Measurements from ENCODE around the gene C7.

The C7 gene

DNA sequence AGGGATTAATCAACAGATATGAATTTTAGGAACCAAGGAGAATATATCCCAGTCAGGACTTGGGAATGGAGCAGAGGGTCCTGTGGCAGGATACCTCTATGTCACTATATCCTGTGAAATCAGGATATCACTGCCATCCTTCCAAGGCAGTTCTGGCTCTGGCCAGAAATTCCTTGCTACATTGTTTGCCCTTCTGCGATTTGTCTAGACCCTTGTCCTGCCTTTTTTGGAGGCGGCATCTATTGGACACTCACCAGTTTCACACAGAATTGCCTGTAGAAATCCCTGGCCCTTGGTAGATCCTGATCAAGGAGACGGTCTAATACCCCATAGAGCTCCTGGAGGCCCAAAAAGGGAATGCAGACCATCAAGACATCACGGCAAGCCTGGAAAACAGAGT is 90.7 kb downstream of the C7 start:
- no peaks in the 10 kb centered on the region for H3K9me3 ChIP-seq (ENCODE audit: control insufficient read depth, insufficient read depth, low read depth, low read length)
- CTCF ChIA-PET, result no interaction called here
- no peaks in the 10 kb centered on the region for H3K4me1 ChIP-seq (ENCODE audit: control insufficient read depth, insufficient read depth, low read length)
- H3K4me3 ChIP-seq (ENCODE audit: low read depth, low read length), result no peak overlapping the region
- no peak for TF ChIP-seq ZBTB44 (tag by site-specific recombination; IDR thresholded peaks at IDR 0.05)
- no peak for TF ChIP-seq MEIS1 (CRISPR knock-in tag; IDR thresholded peaks at IDR 0.05; ENCODE audit: borderline replicate concordance)
- no peak for TF ChIP-seq ZNF223 (tag by site-specific recombination; IDR thresholded peaks at IDR 0.05)
- no peak for TF ChIP-seq ZNF138 (tag by site-specific recombination; IDR thresholded peaks at IDR 0.05; ENCODE audit: borderline replicate concordance)
- no peak for TF ChIP-seq ZNF354C (tag by site-specific recombination; IDR thresholded peaks at IDR 0.05; ENCODE audit: borderline replicate concordance, low read depth)
- TF ChIP-seq ZBTB17 (tag by site-specific recombination; IDR thresholded peaks at IDR 0.05), result no peak
- TF ChIP-seq ZNF394 (tag by site-specific recombination; IDR thresholded peaks at IDR 0.05; ENCODE audit: borderline replicate concordance), result no peak
- TF ChIP-seq, protein P1, sequence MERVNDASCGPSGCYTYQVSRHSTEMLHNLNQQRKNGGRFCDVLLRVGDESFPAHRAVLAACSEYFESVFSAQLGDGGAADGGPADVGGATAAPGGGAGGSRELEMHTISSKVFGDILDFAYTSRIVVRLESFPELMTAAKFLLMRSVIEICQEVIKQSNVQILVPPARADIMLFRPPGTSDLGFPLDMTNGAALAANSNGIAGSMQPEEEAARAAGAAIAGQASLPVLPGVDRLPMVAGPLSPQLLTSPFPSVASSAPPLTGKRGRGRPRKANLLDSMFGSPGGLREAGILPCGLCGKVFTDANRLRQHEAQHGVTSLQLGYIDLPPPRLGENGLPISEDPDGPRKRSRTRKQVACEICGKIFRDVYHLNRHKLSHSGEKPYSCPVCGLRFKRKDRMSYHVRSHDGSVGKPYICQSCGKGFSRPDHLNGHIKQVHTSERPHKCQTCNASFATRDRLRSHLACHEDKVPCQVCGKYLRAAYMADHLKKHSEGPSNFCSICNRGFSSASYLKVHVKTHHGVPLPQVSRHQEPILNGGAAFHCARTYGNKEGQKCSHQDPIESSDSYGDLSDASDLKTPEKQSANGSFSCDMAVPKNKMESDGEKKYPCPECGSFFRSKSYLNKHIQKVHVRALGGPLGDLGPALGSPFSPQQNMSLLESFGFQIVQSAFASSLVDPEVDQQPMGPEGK (tag by site-specific recombination; IDR thresholded peaks at IDR 0.05), result no peak
- TF ChIP-seq, protein P2, sequence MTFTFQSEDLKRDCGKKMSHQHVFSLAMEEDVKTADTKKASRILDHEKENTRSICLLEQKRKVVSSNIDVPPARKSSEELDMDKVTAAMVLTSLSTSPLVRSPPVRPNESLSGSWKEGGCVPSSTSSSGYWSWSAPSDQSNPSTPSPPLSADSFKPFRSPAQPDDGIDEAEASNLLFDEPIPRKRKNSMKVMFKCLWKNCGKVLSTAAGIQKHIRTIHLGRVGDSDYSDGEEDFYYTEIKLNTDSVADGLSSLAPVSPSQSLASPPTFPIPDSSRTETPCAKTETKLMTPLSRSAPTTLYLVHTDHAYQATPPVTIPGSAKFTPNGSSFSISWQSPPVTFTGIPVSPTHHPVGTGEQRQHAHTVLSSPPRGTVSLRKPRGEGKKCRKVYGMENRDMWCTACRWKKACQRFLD (tag by site-specific recombination; IDR thresholded peaks at IDR 0.05), result no peak
- no peak for TF ChIP-seq ZNF692 (tag by site-specific recombination; IDR thresholded peaks at IDR 0.05)
- no peak for TF ChIP-seq ZFP37 (tag by site-specific recombination; IDR thresholded peaks at IDR 0.05)
- TF ChIP-seq GFI1B (tag by site-specific recombination; IDR thresholded peaks at IDR 0.05), result no peak
- no peak for TF ChIP-seq ZNF449 (tag by site-specific recombination; IDR thresholded peaks at IDR 0.05)
- no peak for TF ChIP-seq ZNF140 (tag by site-specific recombination; IDR thresholded peaks at IDR 0.05)
- no peaks in the 10 kb centered on the region for H3K36me3 ChIP-seq (ENCODE audit: control insufficient read depth in 2 of 2, insufficient read depth in 1 of 2, low read length in 2 of 2)
- POLR2A ChIA-PET, result no interaction called here
- H3K27ac ChIP-seq (ENCODE audit: extremely low read depth, low read depth, low read length), result no peak overlapping the region

DNA sequence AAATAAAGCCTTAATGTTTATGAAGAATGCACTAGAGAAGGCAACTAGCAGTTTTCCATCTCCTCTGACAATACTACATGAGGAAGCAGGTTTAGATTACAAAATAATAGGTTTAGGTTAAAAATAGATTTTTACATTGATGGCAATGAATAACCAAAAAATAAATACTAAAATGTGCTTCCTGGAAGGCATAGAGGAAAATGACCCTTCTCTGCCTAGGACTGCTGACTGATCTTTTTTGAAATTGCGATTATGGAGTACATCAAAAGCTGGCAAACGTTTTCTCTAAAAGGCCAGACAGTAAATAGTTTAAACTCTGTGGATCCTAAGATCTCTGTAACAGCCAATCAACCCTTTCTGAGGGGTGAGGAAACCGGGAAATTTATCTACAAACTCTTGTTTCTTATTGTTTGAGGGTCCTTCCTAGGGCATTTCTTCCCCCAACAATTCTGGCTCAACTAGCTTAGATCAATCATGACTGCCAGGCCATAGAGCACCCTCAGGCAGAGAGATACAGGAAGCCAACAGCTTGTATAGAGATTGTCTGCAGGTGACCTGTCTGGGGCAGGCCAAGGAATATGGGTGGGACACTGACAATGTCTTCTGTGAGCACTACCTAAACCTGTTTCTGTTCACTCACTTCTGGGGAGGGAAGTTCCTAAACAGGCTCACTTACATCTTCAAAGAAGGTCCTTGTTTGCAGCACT is 94.5 kb downstream of the C7 start:
- POLR2A ChIA-PET, result no interaction called here
- TF ChIP-seq HOXC10 (CRISPR knock-in tag; IDR thresholded peaks at IDR 0.05) (no peak), GLI4 (tag by site-specific recombination; IDR thresholded peaks at IDR 0.05) (no peak), TRIM28 (IDR thresholded peaks at IDR 0.05; ENCODE audit: borderline replicate concordance, low read length) (no peak), ZNF670 (tag by site-specific recombination; IDR thresholded peaks at IDR 0.05; ENCODE audit: low read depth) (no peak), ZNF776 (tag by site-specific recombination; IDR thresholded peaks at IDR 0.05; ENCODE audit: borderline replicate concordance) (no peak), SCRT1 (tag by site-specific recombination; IDR thresholded peaks at IDR 0.05; ENCODE audit: borderline replicate concordance) (no peak), ZNF654 (tag by site-specific recombination; IDR thresholded peaks at IDR 0.05; ENCODE audit: low read depth) (no peak), ZNF792 (tag by site-specific recombination; IDR thresholded peaks at IDR 0.05) (no peak), ZNF843 (tag by site-specific recombination; IDR thresholded peaks at IDR 0.05) (no peak), ZNF366 (tag by site-specific recombination; conservative IDR thresholded peaks at IDR 0.05) (no peak), AEBP2 (tag by site-specific recombination; IDR thresholded peaks at IDR 0.05; ENCODE audit: borderline replicate concordance) (no peak), ZNF585B (tag by site-specific recombination; IDR thresholded peaks at IDR 0.05) (no peak), ZFHX2 (tag by site-specific recombination; conservative IDR thresholded peaks at IDR 0.05) (no peak), ZNF394 (tag by site-specific recombination; IDR thresholded peaks at IDR 0.05; ENCODE audit: borderline replicate concordance) (no peak)

More for the DNA sequence above, 94.5 kb downstream of the C7 start:
- H3K9me3 ChIP-seq (ENCODE audit: control insufficient read depth, insufficient read depth, low read depth, low read length), result no peaks in the 10 kb centered on the region
- no peaks in the 10 kb centered on the region for H3K4me1 ChIP-seq (ENCODE audit: control insufficient read depth, insufficient read depth, low read length)
- no peaks in the 10 kb centered on the region for H3K36me3 ChIP-seq (ENCODE audit: control insufficient read depth in 2 of 2, insufficient read depth in 1 of 2, low read length in 2 of 2)
- no peak overlapping the region for H3K4me3 ChIP-seq (ENCODE audit: low read depth, low read length)
- CTCF ChIA-PET, result no interaction called here
- H3K27ac ChIP-seq (ENCODE audit: extremely low read depth, low read depth, low read length), result no peak overlapping the region
